H1 (cell line): ENCODE results near the gene ELMOD1. TPM values are rescaled to one million over a fixed set of nuclear protein-coding genes. Genes with fewer than 3 reads are reported as not detected.

ENCODE experiments used
- CTCF ChIA-PET: fragments of 300-600 bp; sonication (Branson Sonifier 250); formaldehyde crosslinking; loops from one replicate; lab custom pipeline; 2021; ENCODE audit not compliant: partially characterized antibody; lab: Charles Lee
- POLR2A ChIA-PET: fragments of 300-600 bp; sonication (Branson Sonifier 250); formaldehyde crosslinking; loops from one replicate; lab custom pipeline; 2021; ENCODE audit warnings: inconsistent platforms; ENCODE audit not compliant: partially characterized antibody; lab: Charles Lee
- DNase-seq, 2 experiments: peaks; one replicate each; pipeline versions ENCODE4 v3.0.0 to v3.0.0-alpha.2; 2010 to 2022; ENCODE audit warnings: low spot score in 2 of 2, low read depth in 1 of 2, mixed read lengths in 1 of 2
- FAIRE-seq: peaks from 2 replicates; lab custom pipeline; 2011; peaks lifted over from hg19 to GRCh38; lab: Jason Lieb, UNC
- H2AFZ ChIP-seq: 2 replicates; pipeline ENCODE4 v1.8.1; 2012; ENCODE audit warnings: low read length, inconsistent platforms
- H2AK5ac ChIP-seq: 2 replicates; pipeline ENCODE4 v1.6.1; 2013; ENCODE audit warnings: low read depth, low read length
- H2BK120ac ChIP-seq: replicated peaks from 2 replicates; pipeline ENCODE3; 2013; ENCODE audit warnings: low read depth, low read length, inconsistent platforms
- H2BK12ac ChIP-seq: 2 replicates; pipeline ENCODE4 v1.6.1; 2013; ENCODE audit warnings: low read depth, low read length
- H2BK15ac ChIP-seq: 2 replicates; pipeline ENCODE4 v1.6.1; 2013; ENCODE audit warnings: low read length
- H2BK20ac ChIP-seq: 2 replicates; pipeline ENCODE4 v1.6.1; 2013; ENCODE audit warnings: low read length
- H2BK5ac ChIP-seq: 2 replicates; pipeline ENCODE4 v1.6.1; 2013; ENCODE audit warnings: low read depth, low read length
- H3K14ac ChIP-seq: 2 replicates; pipeline ENCODE4 v1.6.1; 2013; ENCODE audit warnings: inconsistent platforms; ENCODE audit not compliant: insufficient read length
- H3K18ac ChIP-seq: 2 replicates; pipeline ENCODE4 v1.6.1; 2013; ENCODE audit warnings: low read length; ENCODE audit errors: extremely low read depth
- H3K23ac ChIP-seq: 2 replicates; pipeline ENCODE4 v1.6.1; 2013; ENCODE audit warnings: inconsistent platforms; ENCODE audit not compliant: insufficient read length
- H3K23me2 ChIP-seq: 2 replicates; pipeline ENCODE4 v1.6.1; 2013; ENCODE audit warnings: low read depth, low read length
- H3K27ac ChIP-seq: 2 replicates; pipeline ENCODE4 v1.6.1; 2011; ENCODE audit warnings: low read depth, low read length, inconsistent platforms
- H3K27me3 ChIP-seq, 4 experiments: replicated peaks in 1 of 4; 1 replicate in 1 of 4; 2 replicates in 3 of 4; pipeline versions ENCODE4 v1.6.1 to v1.8.1; 2011 to 2013; ENCODE audit warnings: low read length in 3 of 4, mild to moderate bottlenecking in 3 of 4, inconsistent platforms in 2 of 4, mixed read lengths in 2 of 4, moderate library complexity in 1 of 4; ENCODE audit not compliant: control insufficient read depth in 3 of 4, insufficient read depth in 3 of 4; ENCODE audit errors: extremely low read depth in 1 of 4
- H3K36me3 ChIP-seq, 4 experiments: 2 replicates each; pipeline versions ENCODE4 v1.6.1 to v1.8.1; 2011 to 2013; ENCODE audit warnings: mild to moderate bottlenecking in 4 of 4, low read length in 3 of 4, moderate library complexity in 2 of 4, control low read depth in 1 of 4, inconsistent platforms in 1 of 4; ENCODE audit not compliant: insufficient read depth in 4 of 4, control insufficient read depth in 2 of 4
- H3K4ac ChIP-seq: replicated peaks from 2 replicates; pipeline ENCODE3; 2013; ENCODE audit warnings: low read length, low read depth, mixed read lengths, inconsistent platforms; ENCODE audit not compliant: insufficient read length
- H3K4me1 ChIP-seq, 4 experiments: replicated peaks in 1 of 4; 1 replicate in 1 of 4; 2 replicates in 3 of 4; pipeline versions ENCODE4 v1.6.1 to v1.8.1; 2011 to 2013; ENCODE audit warnings: low read length in 3 of 4, inconsistent platforms in 2 of 4, mixed read lengths in 1 of 4; ENCODE audit not compliant: insufficient read depth in 4 of 4, control insufficient read depth in 3 of 4
- H3K4me2 ChIP-seq, 2 experiments: 2 replicates each; pipeline versions ENCODE4 v1.6.1 to v1.8.1; 2011 to 2013; ENCODE audit warnings: low read depth in 2 of 2, low read length in 2 of 2, control low read depth in 1 of 2, inconsistent platforms in 1 of 2, mild to moderate bottlenecking in 1 of 2; ENCODE audit not compliant: insufficient read depth in 1 of 2
- H3K4me3 ChIP-seq, 4 experiments: fragments of 200-600, 300-600 bp in 1 of 4; sonication (generic), shearing (Covaris generic), sonication (Bioruptor Twin) in 1 of 4; 2 replicates each; pipeline versions ENCODE4 v1.5.1 to v1.8.1; 2011 to 2016; ENCODE audit warnings: low read length in 4 of 4, low read depth in 3 of 4, control low read depth in 2 of 4, inconsistent platforms in 2 of 4, mild to moderate bottlenecking in 2 of 4, mixed read lengths in 1 of 4, moderate library complexity in 1 of 4; ENCODE audit not compliant: insufficient read depth in 2 of 4; ENCODE audit errors: extremely low read depth in 1 of 4
- H3K56ac ChIP-seq: replicated peaks from 2 replicates; pipeline ENCODE3; 2013; ENCODE audit warnings: low read depth, mild to moderate bottlenecking, mixed read lengths, low read length, inconsistent platforms; ENCODE audit not compliant: insufficient read length
- H3K79me1 ChIP-seq: 2 replicates; pipeline ENCODE4 v1.6.1; 2013; ENCODE audit warnings: low read depth, low read length, control low read depth
- H3K79me2 ChIP-seq, 2 experiments: 2 replicates each; pipeline versions ENCODE4 v1.6.1 to v1.8.1; 2012 to 2013; ENCODE audit warnings: low read length in 2 of 2, mild to moderate bottlenecking in 2 of 2, inconsistent platforms in 1 of 2; ENCODE audit not compliant: insufficient read depth in 2 of 2, control insufficient read depth in 1 of 2
- H3K9ac ChIP-seq, 4 experiments: replicated peaks in 1 of 4; 1 replicate in 1 of 4; 2 replicates in 3 of 4; pipeline versions ENCODE4 v1.6.1 to v1.8.1; 2011 to 2013; ENCODE audit warnings: low read depth in 3 of 4, low read length in 3 of 4, control low read depth in 2 of 4, mild to moderate bottlenecking in 2 of 4, moderate library complexity in 2 of 4, inconsistent platforms in 1 of 4; ENCODE audit errors: extremely low read depth in 1 of 4
- H3K9me3 ChIP-seq, 2 experiments: 2 replicates each; pipeline versions ENCODE4 v1.6.1 to v1.8.1; 2012 to 2013; ENCODE audit warnings: mild to moderate bottlenecking in 2 of 2, moderate library complexity in 2 of 2, control low read depth in 1 of 2, inconsistent platforms in 1 of 2, low read depth in 1 of 2, low read length in 1 of 2, mixed read lengths in 1 of 2; ENCODE audit not compliant: insufficient read depth in 2 of 2
- H4K20me1 ChIP-seq, 2 experiments: replicated peaks in 1 of 2; 2 replicates each; pipeline versions ENCODE3 to v1.8.1; 2011 to 2013; ENCODE audit warnings: inconsistent platforms in 2 of 2, low read length in 2 of 2, mild to moderate bottlenecking in 1 of 2; ENCODE audit not compliant: insufficient read depth in 2 of 2, control insufficient read depth in 1 of 2
- H4K5ac ChIP-seq: 2 replicates; pipeline ENCODE4 v1.6.1; 2013; ENCODE audit warnings: low read length, low read depth, mixed read lengths, inconsistent platforms; ENCODE audit not compliant: insufficient read length
- H4K8ac ChIP-seq: 2 replicates; pipeline ENCODE4 v1.8.0; 2013; ENCODE audit warnings: mild to moderate bottlenecking, moderate library complexity, low read length, inconsistent platforms; ENCODE audit not compliant: insufficient read depth; ENCODE audit errors: extremely low read depth
- H4K91ac ChIP-seq: replicated peaks from 2 replicates; pipeline ENCODE3; 2013; ENCODE audit warnings: low read length, mixed read lengths, inconsistent platforms; ENCODE audit not compliant: insufficient read length
- ATF2 ChIP-seq: IDR thresholded peaks from 2 replicates; pipeline ENCODE4 v1.6.1; 2012; ENCODE audit warnings: low read length, inconsistent platforms
- POLR2A ChIP-seq, 2 experiments: IDR thresholded peaks; 1 replicate in 1 of 2; 2 replicates in 1 of 2; pipeline ENCODE4 v1.6.1; 2011; ENCODE audit warnings: low read depth in 2 of 2, low read length in 2 of 2, mild to moderate bottlenecking in 2 of 2; ENCODE audit errors: control extremely low read depth in 1 of 2
- RAD21 ChIP-seq, 2 experiments: IDR thresholded peaks in 1 of 2; conservative IDR thresholded peaks in 1 of 2; 2 replicates each; pipeline ENCODE4 v1.6.1; 2011; ENCODE audit warnings: low read depth in 2 of 2, low read length in 2 of 2, improper control_type of control experiment in 1 of 2, inconsistent platforms in 1 of 2, mild to moderate bottlenecking in 1 of 2, moderate library complexity in 1 of 2
- RNF2 ChIP-seq: fragments of 200-900, 300-1000 bp; sonication (generic); IDR thresholded peaks from 2 replicates; pipeline ENCODE4 v1.7.1; 2016; ENCODE audit warnings: borderline replicate concordance, low read depth, mild to moderate bottlenecking, antibody characterized with exemption, low read length; ENCODE audit not compliant: poor library complexity, severe bottlenecking; ENCODE audit errors: missing control alignments
- RXRA ChIP-seq: IDR thresholded peaks from 2 replicates; pipeline ENCODE4 v1.6.1; 2011; ENCODE audit warnings: low read depth, mild to moderate bottlenecking, low read length, moderate library complexity; ENCODE audit not compliant: insufficient read depth
- SIN3A ChIP-seq, 2 experiments: IDR thresholded peaks in 1 of 2; conservative IDR thresholded peaks in 1 of 2; 2 replicates each; pipeline ENCODE4 v1.6.1; 2011 to 2012; ENCODE audit warnings: low read length in 2 of 2, improper control_type of control experiment in 1 of 2, low read depth in 1 of 2, mild to moderate bottlenecking in 1 of 2
- TBP ChIP-seq: IDR thresholded peaks from 2 replicates; pipeline ENCODE4 v1.6.1; 2011; ENCODE audit warnings: low read depth, low read length, improper control_type of control experiment
- ZNF274 ChIP-seq: IDR thresholded peaks from 2 replicates; pipeline ENCODE4 v1.7.0; 2012; ENCODE audit warnings: low read length, borderline replicate concordance; ENCODE audit errors: extremely low read depth
- WGBS, 2 experiments: shearing (Covaris generic) in 1 of 2; methylation state at CpG; one replicate each; pipeline versions ENCODE4 v1.1.6 to v1.1.7; 2013 to 2015; ENCODE audit warnings: low lambda C conversion rate in 2 of 2, mixed read lengths in 2 of 2, inconsistent platforms in 1 of 2, low coverage in 1 of 2, missing lambda C conversion rate in 1 of 2; ENCODE audit not compliant: insufficient replicate concordance in 2 of 2, insufficient coverage in 1 of 2, insufficient read length in 1 of 2; ENCODE audit errors: extremely low coverage in 1 of 2, missing lambda C conversion rate in 1 of 2; 5-methylcytosine and 5-hydroxymethylcytosine counted together
- polyA plus RNA-seq, 7 experiments: library from polyadenylated mRNA; depleted of rRNA in 3 of 7; stranded (reverse) in 5 of 7; unstranded in 2 of 7; fragments of >200 nt in 5 of 7; fragments of 200-250 nt in 2 of 7; gene quantifications; 1 replicate in 5 of 7; 2 replicates in 1 of 7; 4 replicates in 1 of 7; pipeline versions ENCODE4 v1.2.1 to v1.2.3, GENCODE V29; 2011 to 2013; ENCODE audit warnings: missing spikeins in 2 of 7, mixed read lengths in 2 of 7
- total RNA-seq: library from RNA; stranded (reverse); fragmentation: NEBNext Ultra II Directional; extraction: Animal tissue kit (Norgen Biotek cat#: 25700); gene quantifications from 2 replicates; pipeline ENCODE4 v1.2.1, GENCODE V29; 2021
- TF ChIP-seq, protein P1 (sequence below): IDR thresholded peaks from 2 replicates; pipeline ENCODE4 v1.6.1; 2012; ENCODE audit warnings: inconsistent platforms
- TF ChIP-seq, protein P2 (sequence below): IDR thresholded peaks from 2 replicates; pipeline ENCODE4 v1.6.1; 2011; ENCODE audit warnings: low read length, improper control_type of control experiment

Gene ELMOD1
- total and polyA plus RNA-seq, 2 of the 8 experiments (the other 6 are each of a cell fraction or from before 2014, with no cell fraction given) = 0.47 to 1.6 TPM

DNA sequence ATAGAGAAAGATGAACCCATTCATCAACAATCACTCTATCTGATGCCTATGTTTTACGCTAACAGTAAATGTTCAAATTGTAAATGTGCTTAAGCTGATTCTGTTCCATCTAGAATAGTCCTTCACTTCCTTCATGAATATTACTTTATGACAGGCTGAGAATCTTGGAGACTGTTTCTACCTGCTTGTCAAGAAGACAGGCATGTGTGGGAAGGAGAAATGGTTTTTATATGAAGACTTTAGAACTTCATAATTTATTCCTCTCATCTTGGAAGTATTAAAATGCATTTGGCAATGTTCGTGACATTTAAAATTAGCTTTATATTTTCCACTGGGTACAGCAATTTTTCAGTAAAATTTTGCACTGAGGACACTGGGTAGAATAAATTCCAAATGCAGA is 41.0 kb downstream of the ELMOD1 start:
- H3K4me2 ChIP-seq = no peak overlapping the region
- H3K14ac ChIP-seq = no peak overlapping the region
- H2AFZ ChIP-seq = no peak overlapping the region
- no peaks in the 10 kb centered on the region for H3K23me2 ChIP-seq
- H3K79me2 ChIP-seq = no peaks in the 10 kb centered on the region
- H3K36me3 ChIP-seq = no peaks in the 10 kb centered on the region
- POLR2A ChIA-PET = no interaction called here
- no peaks in the 10 kb centered on the region for H3K27me3 ChIP-seq
- no peak overlapping the region for H2BK15ac ChIP-seq
- no peak overlapping the region for H4K91ac ChIP-seq
- no peaks in the 10 kb centered on the region for H3K79me1 ChIP-seq
- H2BK20ac ChIP-seq = no peak overlapping the region
- 97% methylated on average over 2 of the region's 2 CpGs; no CpG with 5 or more reads in 1 of the 2 experiments for WGBS, 2 experiments
- no peak overlapping the region for H2BK5ac ChIP-seq
- no peak overlapping the region for H3K27ac ChIP-seq
- no peak overlapping the region for H3K9ac ChIP-seq
- H3K23ac ChIP-seq = no peak overlapping the region
- CTCF ChIA-PET = interaction anchor here (0.6 to 2.2 kb wide), 6 partner anchors 9 to 1009 kb away, joined by 3 to 7 read pairs (median 4); no protein-coding TSS in a partner anchor
- DNase-seq (no peak), FAIRE-seq (no peak)
- no peaks in the 10 kb centered on the region for H4K20me1 ChIP-seq
- no peak overlapping the region for H2BK12ac ChIP-seq
- H3K9me3 ChIP-seq = no peaks in the 10 kb centered on the region
- no peak overlapping the region for H3K4ac ChIP-seq
- H3K4me3 ChIP-seq = no peak overlapping the region
- H2BK120ac ChIP-seq = no peak overlapping the region
- no peak overlapping the region for H4K8ac ChIP-seq
- H3K4me1 ChIP-seq = no peaks in the 10 kb centered on the region; a peak in 1 of 7 replicates
- H4K5ac ChIP-seq = no peak overlapping the region
- no peak overlapping the region for H2AK5ac ChIP-seq
- no peak overlapping the region for H3K18ac ChIP-seq
- H3K56ac ChIP-seq = no peak overlapping the region
- no peak for TF ChIP-seq RXRA
- TF ChIP-seq ATF2 = no peak
- no peak for TF ChIP-seq ZNF274
- TF ChIP-seq, protein P1, sequence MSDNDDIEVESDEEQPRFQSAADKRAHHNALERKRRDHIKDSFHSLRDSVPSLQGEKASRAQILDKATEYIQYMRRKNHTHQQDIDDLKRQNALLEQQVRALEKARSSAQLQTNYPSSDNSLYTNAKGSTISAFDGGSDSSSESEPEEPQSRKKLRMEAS = no peak
- TF ChIP-seq RAD21 (IDR thresholded peaks at IDR 0.05 in 1 of 2, conservative IDR thresholded peaks at IDR 0.05 in 1 of 2; ENCODE audit: low read depth in 2 of 2, low read length in 2 of 2) = no peak
- TF ChIP-seq SIN3A (conservative IDR thresholded peaks at IDR 0.05 in 1 of 2, IDR thresholded peaks at IDR 0.05 in 1 of 2; ENCODE audit: low read depth in 1 of 2, low read length in 2 of 2) = no peak
- TF ChIP-seq, protein P2, sequence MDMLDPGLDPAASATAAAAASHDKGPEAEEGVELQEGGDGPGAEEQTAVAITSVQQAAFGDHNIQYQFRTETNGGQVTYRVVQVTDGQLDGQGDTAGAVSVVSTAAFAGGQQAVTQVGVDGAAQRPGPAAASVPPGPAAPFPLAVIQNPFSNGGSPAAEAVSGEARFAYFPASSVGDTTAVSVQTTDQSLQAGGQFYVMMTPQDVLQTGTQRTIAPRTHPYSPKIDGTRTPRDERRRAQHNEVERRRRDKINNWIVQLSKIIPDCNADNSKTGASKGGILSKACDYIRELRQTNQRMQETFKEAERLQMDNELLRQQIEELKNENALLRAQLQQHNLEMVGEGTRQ = no peak
- TF ChIP-seq TBP = no peak
- TF ChIP-seq POLR2A (IDR thresholded peaks at IDR 0.05; ENCODE audit: control extremely low read depth in 1 of 2, low read depth in 2 of 2, low read length in 2 of 2) = no peak
- TF ChIP-seq RNF2 = no peak
